OCI-LY7 (cell line): Measurements from ENCODE around the gene C10orf62.

Source experiments
- EZH2phosphoT487 ChIP-seq: fragments of 200-600 bp; sonication (generic); IDR thresholded peaks from 2 replicates; pipeline ENCODE4 v1.6.1; 2018; ENCODE audit warnings: low read depth, borderline replicate concordance, mild to moderate bottlenecking, mixed run types, antibody characterized with exemption, low read length, moderate library complexity, mixed read lengths
- TF ChIP-seq, protein P1 (sequence below): fragments of 200-600 bp; sonication (generic); conservative IDR thresholded peaks from 2 replicates; pipeline ENCODE4 v1.5.1; 2014; ENCODE audit warnings: mild to moderate bottlenecking, antibody characterized with exemption, low read length, moderate library complexity, mixed read lengths

DNA sequence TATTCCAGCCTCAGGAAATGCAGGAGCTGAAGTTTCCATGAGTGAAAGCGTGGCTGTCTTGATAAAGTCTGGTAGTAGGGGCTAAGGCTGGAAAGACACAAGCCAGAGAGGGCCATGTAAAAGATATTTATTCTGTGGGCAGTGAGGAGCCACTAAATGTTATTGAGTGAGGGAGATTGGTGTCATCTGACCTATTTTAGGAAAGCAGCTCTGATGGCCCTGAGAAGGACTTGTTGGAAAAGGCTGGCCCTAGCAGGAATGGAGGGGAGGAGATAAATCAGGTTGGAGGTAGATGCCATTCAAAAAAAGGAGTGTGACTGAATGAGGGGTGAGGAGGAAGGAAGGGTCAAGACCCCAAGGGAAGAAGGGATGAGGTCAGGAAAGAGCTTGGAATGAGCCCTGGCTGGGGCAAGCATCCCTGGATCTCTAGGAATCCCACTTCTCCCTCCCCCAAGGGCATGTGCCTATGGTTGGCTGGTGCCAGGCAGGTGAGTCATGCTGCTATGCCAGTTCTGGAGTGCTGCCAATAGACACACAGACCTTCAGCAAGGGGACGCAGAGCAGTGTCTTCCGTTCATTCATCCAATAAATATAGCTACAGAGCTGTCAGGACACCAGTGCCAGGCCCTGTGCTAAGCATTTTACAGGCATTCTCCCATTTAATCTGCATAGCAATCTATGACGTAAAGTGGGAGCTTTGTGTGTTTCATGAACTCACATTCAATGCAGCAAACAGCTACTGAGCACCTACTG is 15.0 kb upstream of the C10orf62 start:
- TF ChIP-seq, protein P1, sequence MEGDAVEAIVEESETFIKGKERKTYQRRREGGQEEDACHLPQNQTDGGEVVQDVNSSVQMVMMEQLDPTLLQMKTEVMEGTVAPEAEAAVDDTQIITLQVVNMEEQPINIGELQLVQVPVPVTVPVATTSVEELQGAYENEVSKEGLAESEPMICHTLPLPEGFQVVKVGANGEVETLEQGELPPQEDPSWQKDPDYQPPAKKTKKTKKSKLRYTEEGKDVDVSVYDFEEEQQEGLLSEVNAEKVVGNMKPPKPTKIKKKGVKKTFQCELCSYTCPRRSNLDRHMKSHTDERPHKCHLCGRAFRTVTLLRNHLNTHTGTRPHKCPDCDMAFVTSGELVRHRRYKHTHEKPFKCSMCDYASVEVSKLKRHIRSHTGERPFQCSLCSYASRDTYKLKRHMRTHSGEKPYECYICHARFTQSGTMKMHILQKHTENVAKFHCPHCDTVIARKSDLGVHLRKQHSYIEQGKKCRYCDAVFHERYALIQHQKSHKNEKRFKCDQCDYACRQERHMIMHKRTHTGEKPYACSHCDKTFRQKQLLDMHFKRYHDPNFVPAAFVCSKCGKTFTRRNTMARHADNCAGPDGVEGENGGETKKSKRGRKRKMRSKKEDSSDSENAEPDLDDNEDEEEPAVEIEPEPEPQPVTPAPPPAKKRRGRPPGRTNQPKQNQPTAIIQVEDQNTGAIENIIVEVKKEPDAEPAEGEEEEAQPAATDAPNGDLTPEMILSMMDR = no peak
- TF ChIP-seq EZH2phosphoT487 = no peak
